HepG2 (cell line): Measurements from ENCODE around the gene TRAP1. TPM values are rescaled to one million over a fixed set of nuclear protein-coding genes. Genes with fewer than 3 reads are reported as not detected.
A peak's percentile ranks its signal among the peaks of the same experiment; 100 is the strongest.

Experiments
- CHD4 ChIP-seq: fragments of 200-600 bp; sonication (generic); IDR thresholded peaks from 2 replicates; pipeline ENCODE4 v1.7.0; 2017; ENCODE audit warnings: mild to moderate bottlenecking, low read length, borderline replicate concordance
- FOSL1 ChIP-seq: sonication (generic); formaldehyde crosslinking; IDR thresholded peaks from 2 replicates; pipeline ENCODE4 v1.9.0; 2021; ENCODE audit warnings: missing genetic modification reagents, borderline replicate concordance
- GATAD1 ChIP-seq: IDR thresholded peaks from 2 replicates; pipeline ENCODE4 v1.6.1; 2016; ENCODE audit warnings: missing genetic modification reagents, missing compliant biosample characterization
- NKX3-1 ChIP-seq: sonication (generic); formaldehyde crosslinking; IDR thresholded peaks from 2 replicates; pipeline ENCODE4 v1.5.0; 2020; ENCODE audit warnings: missing genetic modification reagents
- POLR2AphosphoS2 ChIP-seq: IDR thresholded peaks from 2 replicates; pipeline ENCODE4 v1.6.1; 2011; ENCODE audit warnings: low read depth, low read length, improper control_type of control experiment
- RBFOX2 ChIP-seq: fragments of 200-400 bp; formaldehyde crosslinking; IDR thresholded peaks from 2 replicates; pipeline ENCODE4 v1.6.1; 2017; ENCODE audit warnings: low read depth, mild to moderate bottlenecking, low read length
- SAP130 ChIP-seq: IDR thresholded peaks from 2 replicates; pipeline ENCODE4 v1.6.1; 2016; ENCODE audit warnings: low read depth
- SP5 ChIP-seq: IDR thresholded peaks from 2 replicates; pipeline ENCODE4 v1.6.1; 2016; ENCODE audit warnings: low read depth, borderline replicate concordance
- ZGPAT ChIP-seq: IDR thresholded peaks from 2 replicates; pipeline ENCODE4 v1.6.1; 2016; ENCODE audit warnings: mild to moderate bottlenecking
- ZHX2 ChIP-seq, 2 experiments: sonication (generic) in 1 of 2; formaldehyde crosslinking in 1 of 2; IDR thresholded peaks; 2 replicates each; pipeline versions ENCODE4 v1.6.1 to v1.9.0; 2014 to 2022; ENCODE audit warnings: antibody characterized with exemption in 1 of 2, borderline replicate concordance in 1 of 2, inconsistent platforms in 1 of 2, low read depth in 1 of 2, missing genetic modification reagents in 1 of 2
- ZNF770 ChIP-seq: sonication (generic); formaldehyde crosslinking; IDR thresholded peaks from 2 replicates; pipeline ENCODE4 v1.5.0; 2020; ENCODE audit warnings: mild to moderate bottlenecking, missing genetic modification reagents
- polyA plus RNA-seq, 8 experiments: library from polyadenylated mRNA; depleted of rRNA in 3 of 8; stranded (reverse) in 7 of 8; unstranded in 1 of 8; fragments of >200 nt; fragmentation: Illumina TruSeq in 4 of 8; extraction: Trizol in 4 of 8; gene quantifications; 2 replicates each; pipeline versions ENCODE4 v1.2.1 to v1.2.3, GENCODE V29; 2011 to 2016; ENCODE audit warnings: low read depth in 4 of 8, missing spikeins in 1 of 8, mixed read lengths in 1 of 8; ENCODE audit not compliant: insufficient read depth in 1 of 8
- total RNA-seq, 5 experiments: library from RNA; depleted of rRNA; stranded (reverse); fragments of >200 nt; fragmentation: Illumina TruSeq; extraction: Trizol; gene quantifications; 2 replicates each; pipeline ENCODE4 v1.2.3, GENCODE V29; 2016; ENCODE audit warnings: low read depth in 1 of 5
- TF ChIP-seq, protein P1 (sequence below): sonication (generic); formaldehyde crosslinking; IDR thresholded peaks from 2 replicates; pipeline ENCODE4 v1.8.1; 2023; ENCODE audit warnings: mild to moderate bottlenecking, missing genetic modification reagents

TRAP1 gene
- total and polyA plus RNA-seq, 2 of the 13 experiments (the other 11 are each of a cell fraction or from before 2014, with no cell fraction given) = 127 to 240 TPM

DNA sequence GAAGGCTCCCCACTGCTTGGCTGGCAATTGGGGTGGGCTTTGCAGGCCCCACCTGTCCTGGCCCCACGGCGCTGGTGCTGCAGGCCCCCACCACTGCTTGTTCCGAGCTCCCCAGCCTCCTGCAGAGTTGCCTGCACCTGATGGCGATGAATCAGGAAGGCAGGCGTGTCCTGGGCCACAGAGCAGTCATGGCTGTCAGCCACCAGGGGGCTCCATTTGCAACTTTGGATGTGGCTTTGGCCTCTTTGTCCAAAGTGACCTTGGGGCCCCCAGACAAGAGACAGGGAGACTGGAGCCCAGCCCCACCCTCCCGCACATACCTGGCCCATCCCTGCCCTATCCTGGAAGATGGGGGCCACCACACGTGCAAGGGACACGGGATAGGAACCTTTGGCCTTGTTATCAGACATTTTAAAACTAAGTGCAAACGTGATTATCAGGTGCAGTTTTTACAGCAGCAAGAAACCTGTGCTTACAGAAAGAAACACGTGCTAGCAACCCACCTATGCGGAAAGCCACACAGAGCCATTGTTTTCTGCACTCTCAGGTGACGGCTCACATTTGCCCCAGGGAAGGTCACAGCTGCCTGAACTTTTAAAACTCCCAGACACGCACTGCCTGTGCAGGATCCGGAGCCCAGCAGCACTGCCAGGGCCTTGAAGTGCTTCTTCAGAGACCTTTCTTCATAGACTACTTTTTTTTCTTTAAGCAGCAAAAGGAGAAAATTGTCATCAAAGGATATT, 62.9 kb downstream of the TRAP1 start, which contains the start of gene DNASE1 (continued):
- TF ChIP-seq ZHX2 (IDR thresholded peaks at IDR 0.05; ENCODE audit: low read depth) (no peak), ZHX2 (CRISPR knock-in tag; IDR thresholded peaks at IDR 0.05; ENCODE audit: borderline replicate concordance) (no peak), GATAD1 (CRISPR knock-in tag) (no peak; the same call in 1 of the 2 replicates), SAP130 (CRISPR knock-in tag) (peak; percentile 76), FOSL1 (CRISPR knock-in tag) (no peak), NKX3-1 (CRISPR knock-in tag) (no peak), SP5 (CRISPR knock-in tag) (no peak), ZNF770 (CRISPR knock-in tag) (no peak; the same call in none of the 2 replicates), ZGPAT (peak; percentile 52), POLR2AphosphoS2 (no peak), RBFOX2 (no peak), CHD4 (no peak)
- TF ChIP-seq, protein P1, sequence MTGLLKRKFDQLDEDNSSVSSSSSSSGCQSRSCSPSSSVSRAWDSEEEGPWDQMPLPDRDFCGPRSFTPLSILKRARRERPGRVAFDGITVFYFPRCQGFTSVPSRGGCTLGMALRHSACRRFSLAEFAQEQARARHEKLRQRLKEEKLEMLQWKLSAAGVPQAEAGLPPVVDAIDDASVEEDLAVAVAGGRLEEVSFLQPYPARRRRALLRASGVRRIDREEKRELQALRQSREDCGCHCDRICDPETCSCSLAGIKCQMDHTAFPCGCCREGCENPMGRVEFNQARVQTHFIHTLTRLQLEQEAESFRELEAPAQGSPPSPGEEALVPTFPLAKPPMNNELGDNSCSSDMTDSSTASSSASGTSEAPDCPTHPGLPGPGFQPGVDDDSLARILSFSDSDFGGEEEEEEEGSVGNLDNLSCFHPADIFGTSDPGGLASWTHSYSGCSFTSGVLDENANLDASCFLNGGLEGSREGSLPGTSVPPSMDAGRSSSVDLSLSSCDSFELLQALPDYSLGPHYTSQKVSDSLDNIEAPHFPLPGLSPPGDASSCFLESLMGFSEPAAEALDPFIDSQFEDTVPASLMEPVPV (CRISPR knock-in tag) = no peak
